T47D (cell line): Measurements from ENCODE around the gene MTHFD1L.
"Not testable (repeated sequence)": the region's sequence is repeated elsewhere in the genome, so short reads cannot be mapped to it uniquely, and the experiment has no call there.

Experiments
- DNase-seq, 2 experiments: peaks; one replicate each; pipeline versions ENCODE4 v3.0.0 to v3.0.0-alpha.2; 2011 to 2012; ENCODE audit warnings: low read depth in 1 of 2, low spot score in 1 of 2
- JUND ChIP-seq: IDR thresholded peaks from 2 replicates; pipeline ENCODE4 v1.6.1; 2012; ENCODE audit warnings: low read depth
- in situ Hi-C: cut with HindIII; loops from 2 replicates; pipeline ENCODE4 v1.10.0; 2016; ENCODE audit warnings: low sequenced_read_pairs, low pct_unique_long_range_greater_than_20kb

MTHFD1L gene

GRCh38 chr6:150865406-150866146 is at the start of gene MTHFD1L:
TSS of gene MTHFD1L (plus strand) at chr6:150865702. CDS start at chr6:150865823, 121 bp downstream.
- in situ Hi-C loops = no loop called here
- peak; percentile 72 to 76 for DNase-seq

GRCh38 chr6:150816554-150816953 is 48.9 kb upstream of the MTHFD1L start:
- DNase-seq, in situ Hi-C loops: not testable (repeated sequence)

More at GRCh38 chr6:150865406-150866146, at the start of gene MTHFD1L:
- TF ChIP-seq JUND = no peak

- no peak for DNase-seq
- in situ Hi-C loops = no loop called here
- no peak for TF ChIP-seq JUND
These were observed 42.6 kb upstream of the MTHFD1L start for GRCh38 chr6:150822932-150823331.

DNA sequence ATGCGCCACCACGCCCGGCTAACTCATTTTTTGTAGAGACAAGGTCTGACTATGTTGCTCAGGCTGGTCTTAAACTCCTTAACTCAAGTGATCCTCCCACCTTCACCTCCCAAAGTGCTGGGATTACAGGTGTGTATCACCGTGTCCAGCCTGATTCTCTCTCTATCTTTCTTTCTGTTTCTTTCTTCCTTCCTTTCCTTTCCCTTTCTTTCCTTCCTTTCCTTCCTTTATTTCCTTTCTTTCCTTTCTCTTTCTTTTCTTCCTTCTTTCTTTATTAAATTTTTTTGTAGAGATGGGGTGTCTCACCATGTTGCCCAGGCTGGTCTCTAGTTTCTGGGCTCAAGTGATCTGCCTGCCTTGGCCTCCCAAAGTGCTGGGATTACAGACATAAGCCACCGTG is 38.7 kb upstream of the MTHFD1L start:
- no peak for TF ChIP-seq JUND
- DNase-seq = no peak
- in situ Hi-C loops = no loop called here

DNA sequence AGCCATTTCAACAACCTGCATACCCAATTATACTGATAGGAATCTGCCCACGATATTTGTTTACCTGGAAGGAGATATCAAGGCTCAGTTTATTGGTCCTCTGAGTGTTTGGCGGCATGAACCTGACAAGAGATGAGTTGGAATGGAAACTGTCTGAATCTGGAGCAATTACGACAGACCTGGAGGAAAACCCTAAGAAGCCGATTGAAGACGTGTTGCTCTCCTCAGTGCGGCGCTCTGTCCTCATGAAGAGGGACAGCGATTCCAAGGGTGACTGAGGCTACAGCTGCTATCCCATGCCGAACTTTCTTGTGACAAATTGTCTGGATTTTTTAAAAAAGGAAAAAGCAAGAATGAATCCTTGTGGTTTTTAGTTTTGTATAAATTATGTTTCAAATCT is 37.4 kb upstream of the MTHFD1L start:
- in situ Hi-C loops = not testable (repeated sequence)
- DNase-seq = peak in 1 of 2 experiments; percentile 43

DNA sequence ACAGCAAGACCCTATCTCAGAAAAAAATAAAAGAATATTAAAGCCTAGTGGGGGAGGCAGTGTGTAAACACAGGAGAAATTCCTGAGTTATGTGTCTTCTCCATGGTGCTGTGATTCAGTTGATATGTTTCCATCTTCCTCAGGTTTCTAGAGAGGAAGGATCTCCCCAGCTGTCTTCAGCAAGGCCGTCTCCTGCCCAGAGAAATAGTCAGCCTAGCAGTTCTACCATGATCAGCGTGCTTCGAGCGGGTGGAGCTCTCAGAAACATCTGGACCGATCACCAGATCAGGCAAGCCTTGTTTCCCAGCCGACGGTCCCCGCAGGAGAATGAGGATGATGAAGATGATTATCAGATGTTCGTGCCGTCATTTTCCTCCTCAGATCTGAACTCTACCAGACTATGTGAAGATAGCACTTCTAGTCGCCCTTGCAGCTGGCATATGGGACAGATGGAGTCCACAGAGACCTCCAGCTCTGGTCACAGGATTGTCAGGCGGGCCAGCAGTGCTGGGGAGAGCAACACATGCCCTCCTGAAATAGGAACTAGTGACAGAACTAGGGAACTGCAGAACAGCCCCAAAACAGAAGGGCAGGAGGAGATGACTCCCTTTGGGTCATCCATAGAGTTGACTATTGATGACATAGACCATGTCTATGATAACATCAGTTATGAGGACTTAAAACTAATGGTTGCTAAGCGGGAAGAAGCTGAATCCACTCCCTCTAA is 34.9 kb upstream of the MTHFD1L start:
- TF ChIP-seq JUND = no peak
- DNase-seq = no peak
- in situ Hi-C loops = no loop called here

- no peak for TF ChIP-seq JUND
- in situ Hi-C loops = no loop called here
- DNase-seq = no peak
These were observed 33.9 kb upstream of the MTHFD1L start for GRCh38 chr6:150831577-150831976.

DNA sequence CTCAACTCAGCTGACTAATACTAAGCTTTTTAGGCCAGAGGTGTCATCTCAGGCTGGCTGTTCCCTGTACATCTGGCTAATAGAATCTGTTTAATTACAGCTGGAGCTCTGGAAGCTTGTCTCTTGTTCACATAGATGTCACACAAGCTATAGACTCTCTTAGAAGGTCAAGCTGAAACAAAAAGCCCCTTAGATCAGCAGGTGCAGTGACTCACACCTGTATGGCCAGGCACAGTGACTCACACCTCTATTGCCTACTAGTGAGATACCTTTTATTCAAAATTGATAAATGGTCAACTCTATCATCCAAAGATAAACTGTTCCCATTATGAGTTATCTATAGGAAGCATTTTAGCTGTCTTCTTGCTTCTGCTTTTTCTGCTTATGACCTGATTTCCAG is 29.9 kb upstream of the MTHFD1L start:
- in situ Hi-C loops = no loop called here
- no peak for DNase-seq
- TF ChIP-seq JUND = no peak

DNA sequence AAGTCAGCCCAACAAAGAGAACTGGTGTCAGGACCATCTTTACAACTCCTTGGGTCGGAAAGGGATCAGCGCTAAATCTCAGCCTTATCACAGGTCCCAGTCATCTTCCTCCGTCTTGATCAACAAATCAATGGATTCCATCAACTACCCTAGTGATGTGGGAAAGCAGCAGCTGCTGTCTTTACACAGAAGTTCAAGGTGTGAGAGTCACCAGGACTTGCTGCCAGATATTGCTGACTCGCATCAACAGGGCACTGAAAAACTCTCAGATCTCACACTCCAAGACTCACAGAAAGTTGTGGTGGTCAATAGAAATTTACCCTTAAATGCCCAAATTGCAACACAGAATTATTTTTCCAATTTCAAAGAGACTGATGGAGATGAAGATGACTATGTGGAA is 25.3 kb upstream of the MTHFD1L start:
- no peak for DNase-seq
- in situ Hi-C loops = no loop called here
- no peak for TF ChIP-seq JUND

DNA sequence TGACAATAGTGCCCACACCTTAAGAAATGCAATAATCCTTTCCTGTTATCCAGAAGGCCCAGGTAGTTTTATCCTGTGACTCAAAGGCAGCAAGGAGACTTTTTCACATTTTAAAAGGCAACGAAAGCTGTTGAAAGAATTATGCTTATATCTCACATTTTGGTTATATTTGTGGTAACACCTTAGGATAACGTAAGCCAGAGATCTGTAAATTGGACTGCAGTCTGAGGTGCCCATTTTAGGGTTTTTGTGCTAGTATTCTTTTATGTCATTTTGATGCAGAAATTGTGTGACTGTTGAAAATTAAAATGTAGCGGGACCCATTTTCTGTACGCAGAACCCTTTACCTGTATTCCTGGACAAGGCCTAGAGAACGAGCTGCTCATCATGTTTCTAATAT is 24.3 kb upstream of the MTHFD1L start:
- no peak for DNase-seq
- TF ChIP-seq JUND = no peak
- in situ Hi-C loops = no loop called here

GRCh38 chr6:150841697-150842096 is 23.8 kb upstream of the MTHFD1L start:
- no peak for TF ChIP-seq JUND
- in situ Hi-C loops = no loop called here
- no peak for DNase-seq

- TF ChIP-seq JUND = no peak
- in situ Hi-C loops = no loop called here
- no peak for DNase-seq
These were observed 21.1 kb upstream of the MTHFD1L start for GRCh38 chr6:150844371-150844770.

GRCh38 chr6:150846641-150847040 is 18.9 kb upstream of the MTHFD1L start:
- TF ChIP-seq JUND = no peak
- in situ Hi-C loops = no loop called here
- no peak for DNase-seq
